ENCODE results near the gene GMPR. TPM values are rescaled to one million over a fixed set of nuclear protein-coding genes. Genes with fewer than 3 reads are reported as not detected.

GMPR gene
- polyA plus RNA-seq, 3 donors from 2014 or later = 2.5 to 7.0 (median 2.7) TPM

Other genes starting within 250 kb of the GMPR start
- gene MYLIP, start 109.5 kb upstream of the GMPR start, polyA plus RNA-seq = 100 to 1,000 TPM in 1 of 3 donors, 10 to 100 TPM in 2; 72.0 to 142 (median 99.0) TPM